ENCODE data around the gene PTPRB. TPM values are rescaled to one million over a fixed set of nuclear protein-coding genes. Genes with fewer than 3 reads are reported as not detected.
A peak's percentile ranks its signal among the peaks of the same experiment; 100 is the strongest.

PTPRB gene
- total RNA-seq, 6 experiments from 2014 or later: 12.7 to 35.9 (median 16.9) TPM

DNA sequence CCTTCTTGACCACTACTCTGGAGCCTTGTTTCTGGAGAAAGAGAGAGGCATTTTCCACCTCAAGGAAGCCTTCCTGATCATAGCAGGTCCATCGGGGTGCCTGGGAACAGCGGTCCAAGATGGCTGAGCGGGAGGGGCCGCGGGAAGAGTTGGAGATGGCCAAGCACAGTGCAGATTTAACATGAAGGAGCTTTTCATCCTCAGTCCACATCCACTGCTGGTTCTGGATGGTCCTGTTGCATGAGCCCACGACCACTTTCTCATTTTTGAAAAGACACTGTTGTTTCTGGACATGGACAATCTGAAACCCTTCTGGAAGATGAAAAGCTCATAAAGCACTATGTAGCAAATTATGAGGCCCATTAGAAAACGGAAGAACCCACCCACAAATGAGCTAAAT, 1.5 kb downstream of the PTPRB start:
- H3K27me3 ChIP-seq: no peaks in the 10 kb centered on the region
- ATAC-seq (peak; percentile 29 to 56 (median 41)), DNase-seq (no peak)
- peak overlapping the region in 2 of 3 donors; percentile 44 to 67 for H3K27ac ChIP-seq
- H3K4me1 ChIP-seq: no peaks in the 10 kb centered on the region
- 52% methylated on average over 7 of the region's 7 CpGs for WGBS (ENCODE audit: insufficient coverage, low coverage, low lambda C conversion rate, missing lambda C conversion rate)
- peak overlapping the region in 2 of 3 donors; percentile 14 to 29 for H3K4me3 ChIP-seq
- no peaks in the 10 kb centered on the region for H3K36me3 ChIP-seq
- intact Hi-C loops (cut with DNase I): no loop called here
- no peak for TF ChIP-seq POLR2A (IDR thresholded peaks at IDR 0.05)
- TF ChIP-seq, protein P1, sequence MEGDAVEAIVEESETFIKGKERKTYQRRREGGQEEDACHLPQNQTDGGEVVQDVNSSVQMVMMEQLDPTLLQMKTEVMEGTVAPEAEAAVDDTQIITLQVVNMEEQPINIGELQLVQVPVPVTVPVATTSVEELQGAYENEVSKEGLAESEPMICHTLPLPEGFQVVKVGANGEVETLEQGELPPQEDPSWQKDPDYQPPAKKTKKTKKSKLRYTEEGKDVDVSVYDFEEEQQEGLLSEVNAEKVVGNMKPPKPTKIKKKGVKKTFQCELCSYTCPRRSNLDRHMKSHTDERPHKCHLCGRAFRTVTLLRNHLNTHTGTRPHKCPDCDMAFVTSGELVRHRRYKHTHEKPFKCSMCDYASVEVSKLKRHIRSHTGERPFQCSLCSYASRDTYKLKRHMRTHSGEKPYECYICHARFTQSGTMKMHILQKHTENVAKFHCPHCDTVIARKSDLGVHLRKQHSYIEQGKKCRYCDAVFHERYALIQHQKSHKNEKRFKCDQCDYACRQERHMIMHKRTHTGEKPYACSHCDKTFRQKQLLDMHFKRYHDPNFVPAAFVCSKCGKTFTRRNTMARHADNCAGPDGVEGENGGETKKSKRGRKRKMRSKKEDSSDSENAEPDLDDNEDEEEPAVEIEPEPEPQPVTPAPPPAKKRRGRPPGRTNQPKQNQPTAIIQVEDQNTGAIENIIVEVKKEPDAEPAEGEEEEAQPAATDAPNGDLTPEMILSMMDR (IDR thresholded peaks at IDR 0.05): no peak
- no peaks in the 10 kb centered on the region for H3K9me3 ChIP-seq

DNA sequence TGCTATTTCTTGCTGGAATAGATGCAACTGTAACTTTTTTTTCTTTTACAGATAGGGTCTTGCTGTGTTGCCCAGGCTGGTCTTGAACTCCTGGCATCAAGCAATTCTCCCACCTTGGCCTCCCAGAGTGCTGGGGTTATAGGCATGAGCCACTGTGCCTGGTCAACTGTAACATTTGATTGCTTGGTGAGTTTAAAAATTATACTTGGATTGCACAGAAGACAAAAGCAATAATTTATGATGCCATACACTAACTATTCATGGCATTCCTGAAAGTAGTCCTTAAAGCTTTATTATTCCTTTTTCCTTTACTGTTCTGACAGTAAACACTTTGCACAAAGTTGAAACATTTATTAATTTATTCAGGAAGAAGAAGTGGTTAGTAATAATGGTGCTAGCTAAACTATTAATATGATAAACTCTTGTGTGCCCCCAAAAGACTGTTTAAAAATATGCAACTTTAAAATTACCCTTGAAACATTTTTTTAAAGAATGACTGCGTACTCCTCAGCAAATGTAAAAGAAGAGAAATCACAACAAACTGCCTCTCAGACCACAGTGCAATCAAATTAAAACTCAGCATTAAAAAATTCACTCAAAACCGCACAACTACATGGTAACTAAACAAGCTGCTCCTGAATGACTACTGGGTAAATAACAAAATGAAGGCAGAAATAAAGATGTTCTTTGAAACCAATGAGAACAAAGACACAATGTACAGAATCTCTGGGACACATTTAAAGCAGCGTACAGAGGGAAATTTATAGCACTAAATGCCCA, 8.3 kb downstream of the PTPRB start:
- 47% methylated on average over 3 of the region's 3 CpGs for WGBS (ENCODE audit: insufficient coverage, low coverage, low lambda C conversion rate, missing lambda C conversion rate)
- no peaks in the 10 kb centered on the region for H3K9me3 ChIP-seq
- no peaks in the 10 kb centered on the region for H3K4me1 ChIP-seq
- TF ChIP-seq, protein P1 (IDR thresholded peaks at IDR 0.05): no peak
- TF ChIP-seq POLR2A (IDR thresholded peaks at IDR 0.05): no peak
- no peak overlapping the region for H3K27ac ChIP-seq
- H3K4me3 ChIP-seq: no peak overlapping the region
- no peaks in the 10 kb centered on the region for H3K36me3 ChIP-seq
- peaks cover 0 to 5% of the 10 kb centered on the region in 2 donors for H3K27me3 ChIP-seq
- intact Hi-C loops (cut with DNase I): no loop called here
- ATAC-seq: no peak
- DNase-seq: no peak

DNA sequence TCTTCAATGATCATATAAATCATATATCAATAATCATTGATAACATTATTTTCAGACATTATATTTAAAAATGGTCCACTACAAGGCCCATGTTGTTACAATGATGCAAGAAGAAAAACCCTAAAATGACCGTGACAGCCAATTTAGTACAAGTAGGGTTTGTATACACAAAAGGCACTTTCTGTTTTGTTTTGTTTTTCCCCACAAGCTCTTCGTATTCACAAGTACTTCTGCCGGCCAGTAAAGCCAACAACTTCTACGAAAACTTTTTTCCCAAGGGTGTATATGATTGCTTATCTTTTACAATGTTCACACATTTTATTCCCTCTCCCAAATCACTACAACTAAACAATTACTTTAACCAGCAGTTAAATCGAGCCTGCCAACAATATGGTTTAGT, 9.6 kb downstream of the PTPRB start:
- ATAC-seq (no peak), DNase-seq (no peak)
- no peak overlapping the region for H3K27ac ChIP-seq
- no peaks in the 10 kb centered on the region for H3K9me3 ChIP-seq
- no peak for TF ChIP-seq POLR2A (IDR thresholded peaks at IDR 0.05)
- TF ChIP-seq, protein P1 (IDR thresholded peaks at IDR 0.05): no peak
- H3K4me3 ChIP-seq: no peak overlapping the region
- peaks cover 0 to 5% of the 10 kb centered on the region in 2 donors for H3K27me3 ChIP-seq
- WGBS (ENCODE audit: insufficient coverage, low coverage, low lambda C conversion rate, missing lambda C conversion rate): 58% methylated on average over 5 of the region's 5 CpGs
- no peaks in the 10 kb centered on the region for H3K36me3 ChIP-seq
- H3K4me1 ChIP-seq: no peaks in the 10 kb centered on the region
- intact Hi-C loops (cut with DNase I): no loop called here

DNA sequence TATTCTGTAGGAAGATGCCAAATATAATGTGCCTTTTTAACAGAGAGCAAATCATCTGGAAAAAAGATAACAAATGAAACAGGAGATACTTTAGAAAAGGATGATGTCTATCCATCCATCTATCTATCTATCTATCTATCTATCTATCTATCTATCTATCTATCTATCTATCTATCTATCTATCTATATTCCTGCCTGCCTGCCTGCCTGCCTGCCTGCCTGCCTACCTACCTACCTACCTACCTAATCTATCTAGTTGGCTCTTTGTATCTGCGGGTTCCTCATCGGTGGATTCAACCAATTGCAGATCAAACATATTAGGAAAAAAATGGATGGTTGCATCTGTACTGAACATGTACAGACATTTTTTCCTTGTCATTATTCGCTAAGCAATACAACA, 11.0 kb downstream of the PTPRB start:
- no peak for DNase-seq
- TF ChIP-seq, protein P1 (IDR thresholded peaks at IDR 0.05): no peak
- no peak for TF ChIP-seq POLR2A (IDR thresholded peaks at IDR 0.05)
- Histone ChIP-seq H3K36me3 (no peaks in the 10 kb centered on the region), H3K4me3 (no peak overlapping the region), H3K27ac (no peak overlapping the region), H3K4me1 (no peaks in the 10 kb centered on the region), H3K27me3 (peaks cover 0 to 5% of the 10 kb centered on the region in 2 donors), H3K9me3 (no peaks in the 10 kb centered on the region)
- intact Hi-C loops (cut with DNase I): no loop called here
- ATAC-seq: no peak
- WGBS (ENCODE audit: insufficient coverage, low coverage, low lambda C conversion rate, missing lambda C conversion rate): 68% methylated on average over 3 of the region's 3 CpGs
